ENCODE data around the gene PATJ.

GRCh38 chr1:62058956-62059355 is 316.7 kb downstream of the PATJ start:
- TF ChIP-seq CTCF (IDR thresholded peaks at IDR 0.05) (no peak), POLR2A (IDR thresholded peaks at IDR 0.05) (no peak), POLR2AphosphoS5 (IDR thresholded peaks at IDR 0.05) (no peak), EP300 (IDR thresholded peaks at IDR 0.05) (no peak)
